Measurements from ENCODE around the gene PKP1.

PKP1 gene

GRCh38 chr1:201261771-201262547 is 21.3 kb upstream of the PKP1 start:
- DNase-seq: no peak

- DNase-seq: no peak
Measured at GRCh38 chr1:201262963-201263608, 20.2 kb upstream of the PKP1 start.

GRCh38 chr1:201264072-201264471 is 19.2 kb upstream of the PKP1 start:
- no peak for DNase-seq

GRCh38 chr1:201264554-201264953 is 18.8 kb upstream of the PKP1 start:
- no peak for DNase-seq

DNA sequence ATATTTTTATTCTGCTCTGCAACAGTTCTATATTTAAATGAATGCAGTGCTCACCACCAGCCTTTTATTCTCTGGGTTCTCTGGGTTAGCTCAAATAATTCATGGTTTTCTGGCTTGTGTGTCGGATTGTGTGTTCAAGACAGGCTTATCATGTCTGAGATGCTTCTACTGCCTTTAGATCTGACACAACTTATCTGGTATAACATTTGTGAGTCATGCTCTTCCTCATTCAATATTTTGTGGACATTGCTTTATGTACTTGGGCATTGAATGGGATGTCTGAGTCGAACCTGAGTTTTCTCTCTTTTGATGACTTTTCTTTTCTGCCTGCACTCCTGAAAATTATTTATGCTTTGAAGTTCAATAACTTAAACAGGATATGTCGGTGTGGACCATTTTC is 17.6 kb upstream of the PKP1 start:
- no peak for DNase-seq

- DNase-seq: no peak
Measured at GRCh38 chr1:201266276-201266675, 17.0 kb upstream of the PKP1 start.

DNA sequence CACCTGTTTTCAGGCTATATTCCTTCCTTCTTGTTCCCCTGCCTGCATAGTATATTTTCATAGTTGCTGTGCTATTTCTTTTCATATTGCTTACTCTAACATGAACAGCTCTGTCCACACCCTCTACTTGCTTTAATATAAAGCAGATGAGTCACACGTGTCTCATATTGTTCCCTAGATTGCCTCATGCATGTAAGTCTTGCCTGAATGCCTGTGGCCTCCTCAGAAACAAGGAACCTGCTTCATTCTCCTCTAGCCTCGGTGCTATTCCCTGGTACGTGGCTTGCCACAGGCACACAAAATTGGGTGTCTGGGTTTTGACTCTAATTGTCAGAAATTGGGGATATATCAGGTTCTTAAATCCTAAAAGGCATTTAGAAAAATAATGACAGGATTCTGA is 16.5 kb upstream of the PKP1 start:
- no peak for DNase-seq

DNA sequence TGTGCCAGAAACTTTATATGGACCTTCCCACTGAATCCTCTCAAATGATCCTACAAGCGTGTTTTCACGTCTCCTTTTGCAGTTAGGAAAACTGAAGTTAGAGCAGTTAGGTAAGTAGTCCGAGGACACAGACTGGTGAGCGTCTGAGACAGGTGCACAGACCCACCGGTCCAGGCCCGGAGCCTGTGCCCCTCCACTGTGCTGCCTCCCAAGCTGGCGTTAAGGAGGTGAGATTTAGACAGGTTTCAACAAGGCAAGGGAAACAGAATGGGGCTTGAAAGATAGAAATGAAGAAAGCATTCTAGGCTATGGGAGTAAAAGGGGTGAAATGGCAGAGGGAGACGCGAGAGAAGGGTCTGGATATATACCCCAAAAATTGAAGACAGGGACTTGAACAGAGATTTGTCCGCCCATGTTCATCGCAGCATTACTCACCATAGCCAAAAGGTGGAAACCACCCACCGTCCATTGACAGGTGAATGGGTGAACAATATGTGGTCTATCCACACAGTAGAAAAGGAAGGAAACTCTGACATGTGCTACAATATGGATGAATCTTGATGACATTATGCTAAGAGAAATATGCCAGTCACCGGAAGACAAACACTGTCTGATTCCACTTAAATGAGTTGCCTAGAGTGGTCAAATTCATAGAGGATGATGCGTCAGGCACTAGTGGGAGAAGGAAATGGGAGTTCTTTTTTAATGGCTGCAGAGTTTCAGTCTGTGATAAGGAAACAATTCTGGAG is 15.7 kb upstream of the PKP1 start:
- no peak for DNase-seq

- DNase-seq: no peak
Measured at GRCh38 chr1:201268604-201269151, 14.6 kb upstream of the PKP1 start.

DNA sequence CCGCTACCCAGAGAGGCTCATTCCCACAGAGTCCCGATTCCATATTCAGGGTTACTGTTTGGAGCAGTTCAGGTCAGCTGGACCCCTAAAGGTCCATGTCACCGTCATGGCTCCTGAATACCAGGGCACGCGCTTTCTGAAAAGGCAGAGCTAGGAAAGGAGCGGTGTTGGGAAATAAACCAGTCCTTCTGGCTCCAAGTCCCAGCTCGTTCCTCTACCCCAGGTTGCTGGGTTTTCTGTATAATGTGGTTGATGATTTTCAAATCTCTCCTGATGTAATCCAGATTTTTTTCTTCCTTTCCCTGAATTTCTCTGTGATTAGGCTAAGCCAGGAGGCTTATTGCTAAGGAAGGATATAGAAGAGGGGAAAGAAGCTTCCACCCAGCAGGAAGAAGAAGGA is 14.0 kb upstream of the PKP1 start:
- DNase-seq: no peak

- DNase-seq: no peak
Measured at GRCh38 chr1:201269900-201270410, 13.4 kb upstream of the PKP1 start.

GRCh38 chr1:201270616-201271390 is 12.5 kb upstream of the PKP1 start:
- no peak for DNase-seq

DNA sequence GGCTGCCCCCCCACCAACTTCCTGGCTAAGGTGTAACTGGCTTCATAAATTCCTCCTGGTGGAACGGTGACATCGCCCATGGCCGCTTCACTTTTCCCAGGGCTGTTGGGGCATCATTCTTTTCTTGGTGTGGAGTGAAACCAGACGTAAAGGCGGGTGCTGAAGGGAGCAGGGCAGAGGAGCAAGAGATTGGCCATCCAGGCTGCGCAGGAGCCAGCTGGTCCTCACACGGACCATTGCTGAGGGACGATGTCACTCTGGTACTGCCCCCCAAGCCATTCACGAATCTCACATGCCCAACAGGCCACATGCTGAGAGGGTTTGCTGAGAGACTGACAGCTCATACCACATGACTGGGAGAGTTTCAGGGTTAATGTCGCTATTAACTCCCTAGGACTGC is 10.5 kb upstream of the PKP1 start:
- no peak for DNase-seq

- no peak for DNase-seq
Measured at GRCh38 chr1:201274616-201275252, 8.6 kb upstream of the PKP1 start.

DNA sequence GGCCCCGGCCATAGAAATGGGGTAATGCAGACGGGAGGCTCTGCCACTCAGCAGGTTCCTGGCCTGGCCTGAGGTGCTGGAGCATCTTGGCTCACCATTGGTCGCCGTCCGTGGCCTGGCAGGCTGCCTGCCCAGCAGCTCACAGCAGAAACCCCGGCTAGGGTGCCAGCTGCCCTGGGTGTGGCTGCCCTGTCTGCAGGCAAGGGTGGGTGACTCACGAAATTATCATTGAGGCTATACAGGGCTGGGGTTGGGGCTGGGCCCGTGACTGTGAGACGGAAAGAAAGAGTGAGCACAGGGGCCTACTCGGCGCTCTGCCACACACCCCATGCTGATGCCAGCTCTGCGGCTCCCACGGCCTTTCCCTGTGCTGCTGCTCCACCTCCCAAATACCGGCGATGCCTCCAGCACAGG is 8.0 kb upstream of the PKP1 start:
- no peak for DNase-seq

DNA sequence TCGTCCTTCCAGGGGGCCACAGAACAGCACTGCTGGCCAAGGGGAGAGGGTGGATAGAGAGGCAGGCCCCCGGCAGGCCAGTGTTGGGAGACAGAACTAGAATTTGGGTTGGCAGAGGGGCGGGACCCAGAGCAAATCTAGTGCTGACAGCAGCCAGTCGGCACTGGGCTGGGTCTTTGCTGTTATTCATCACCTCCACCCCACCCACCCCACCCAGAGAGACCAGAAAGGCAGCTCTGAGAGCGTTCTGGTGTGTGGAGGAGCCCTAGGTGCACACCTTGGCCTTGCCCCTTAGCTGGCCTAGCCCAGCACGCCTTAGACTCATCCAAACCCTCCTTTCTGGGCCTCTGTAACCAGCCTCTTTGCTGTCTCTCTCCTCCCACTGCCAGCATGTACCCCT is 6.4 kb upstream of the PKP1 start:
- no peak for DNase-seq

- DNase-seq: no peak
Measured at GRCh38 chr1:201277441-201277840, 5.9 kb upstream of the PKP1 start.

GRCh38 chr1:201279313-201279712 is 4.0 kb upstream of the PKP1 start:
- DNase-seq: no peak

- no peak for DNase-seq
Measured at GRCh38 chr1:201280884-201281283, 2.4 kb upstream of the PKP1 start.

GRCh38 chr1:201281573-201281972 is 1.7 kb upstream of the PKP1 start:
- DNase-seq: no peak

DNA sequence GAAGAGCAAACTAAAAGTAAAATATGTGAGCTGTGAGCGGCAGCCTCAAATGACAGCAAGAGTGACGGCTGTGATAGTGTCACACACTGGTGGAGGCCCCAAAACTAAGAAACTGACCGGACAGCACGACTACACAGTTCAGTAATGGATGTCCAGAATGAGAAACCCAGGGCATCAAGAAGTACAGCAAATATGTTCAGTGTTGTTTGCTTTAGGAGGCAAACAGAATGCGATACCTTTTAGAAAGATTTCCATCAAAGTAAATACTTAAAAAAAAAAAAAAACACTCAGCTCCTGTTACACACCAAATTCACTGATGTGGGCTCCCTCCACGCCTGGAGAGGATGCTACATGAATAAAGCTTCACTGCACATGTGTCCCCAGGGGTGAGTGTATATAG is 1.1 kb upstream of the PKP1 start:
- DNase-seq: no peak
